Caki2 (cell line): ENCODE measurements around the gene AZIN2. TPM values are rescaled to one million over a fixed set of nuclear protein-coding genes. Genes with fewer than 3 reads are reported as not detected.

ENCODE experiments used
- DNase-seq: peaks from one replicate; pipeline ENCODE4 v3.0.0-alpha.2; 2015; ENCODE audit warnings: low read depth
- in situ Hi-C: cut with HindIII; loops from 2 replicates; pipeline ENCODE4 v1.10.0; 2016; ENCODE audit warnings: low sequenced_read_pairs, low pct_unique_long_range_greater_than_20kb, mixed read lengths
- total RNA-seq: library from RNA; depleted of rRNA; stranded (reverse); fragments of >200 nt; shearing (Covaris generic); gene quantifications from 2 replicates; pipeline ENCODE4 v1.2.3, GENCODE V29; 2014; ENCODE audit warnings: low replicate concordance

AZIN2 gene
- total RNA-seq, 1 experiment from 2014 or later, result 7.8 TPM

- in situ Hi-C loops, result no loop called here
Measured at GRCh38 chr1:33141216-33141615, 60.3 kb downstream of the AZIN2 start.

DNA sequence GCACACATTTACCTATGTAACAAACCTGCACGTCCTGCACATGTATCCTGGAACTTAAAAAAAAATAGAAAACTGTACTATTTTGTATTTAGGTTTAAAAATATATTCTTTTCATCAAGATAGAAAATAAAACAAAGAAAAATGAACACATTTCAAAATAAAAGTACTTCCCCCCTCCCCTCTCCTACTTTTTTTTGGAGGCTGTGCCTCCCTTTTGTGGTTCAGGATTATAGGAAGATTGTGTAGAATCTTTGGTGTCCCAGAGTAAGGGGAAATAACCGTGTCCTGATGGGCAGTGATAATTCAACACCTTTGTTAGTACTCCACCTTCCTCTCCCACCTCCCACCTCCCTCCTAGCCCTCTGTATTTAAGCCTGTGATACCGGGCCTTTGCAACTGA is 60.8 kb downstream of the AZIN2 start:
- DNase-seq, result no peak
- in situ Hi-C loops, result no loop called here

More at GRCh38 chr1:33141216-33141615, 60.3 kb downstream of the AZIN2 start:
- DNase-seq, result no peak

DNA sequence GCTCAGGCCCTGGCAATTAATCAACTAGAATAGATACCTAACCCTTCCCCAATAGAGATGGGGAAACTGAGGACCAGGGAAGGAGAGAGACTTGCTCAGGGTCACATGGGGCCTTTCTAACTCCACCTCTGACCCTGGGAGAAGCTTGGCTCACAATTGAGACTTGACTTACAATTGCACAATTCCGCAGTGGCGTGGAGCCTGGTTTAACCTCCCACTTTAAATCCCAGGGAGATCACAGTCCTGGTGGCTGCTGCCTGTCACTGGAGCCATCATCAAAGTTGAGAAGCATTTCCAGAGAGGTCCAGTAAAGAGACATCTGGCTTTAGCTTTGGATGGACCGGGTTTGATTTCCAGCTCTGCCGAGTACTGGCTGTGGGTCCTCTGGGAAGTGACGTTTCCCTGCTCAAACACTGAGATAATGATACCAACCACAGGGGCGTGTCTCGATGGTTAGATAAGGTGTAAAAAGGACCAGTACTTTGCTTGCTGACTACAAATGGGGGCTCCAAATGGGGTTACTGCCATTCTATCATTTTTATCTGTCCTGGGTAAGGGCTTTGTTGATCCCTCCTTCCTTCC is 61.6 kb downstream of the AZIN2 start:
- no peak for DNase-seq
- in situ Hi-C loops, result no loop called here

- in situ Hi-C loops, result no loop called here
- no peak for DNase-seq
Measured at GRCh38 chr1:33143176-33143575, 62.2 kb downstream of the AZIN2 start.

GRCh38 chr1:33143698-33144097 is 62.7 kb downstream of the AZIN2 start:
- DNase-seq, result no peak
- in situ Hi-C loops, result no loop called here

- DNase-seq, result no peak
- in situ Hi-C loops, result no loop called here
Measured at GRCh38 chr1:33146003-33146402, 65.0 kb downstream of the AZIN2 start.

- no peak for DNase-seq
- in situ Hi-C loops, result no loop called here
Measured at GRCh38 chr1:33147275-33147996, 66.5 kb downstream of the AZIN2 start.

GRCh38 chr1:33147997-33148314 is 67.0 kb downstream of the AZIN2 start:
- no peak for DNase-seq
- in situ Hi-C loops, result no loop called here

- DNase-seq, result no peak
- in situ Hi-C loops, result no loop called here
Measured at GRCh38 chr1:33148615-33149014, 67.7 kb downstream of the AZIN2 start.

- in situ Hi-C loops, result no loop called here
- DNase-seq, result no peak
Measured at GRCh38 chr1:33149453-33150190, 68.7 kb downstream of the AZIN2 start.

GRCh38 chr1:33150522-33150921 is 69.6 kb downstream of the AZIN2 start:
- DNase-seq, result no peak
- in situ Hi-C loops, result no loop called here

- no peak for DNase-seq
- in situ Hi-C loops, result no loop called here
Measured at GRCh38 chr1:33151116-33151515, 70.2 kb downstream of the AZIN2 start.

DNA sequence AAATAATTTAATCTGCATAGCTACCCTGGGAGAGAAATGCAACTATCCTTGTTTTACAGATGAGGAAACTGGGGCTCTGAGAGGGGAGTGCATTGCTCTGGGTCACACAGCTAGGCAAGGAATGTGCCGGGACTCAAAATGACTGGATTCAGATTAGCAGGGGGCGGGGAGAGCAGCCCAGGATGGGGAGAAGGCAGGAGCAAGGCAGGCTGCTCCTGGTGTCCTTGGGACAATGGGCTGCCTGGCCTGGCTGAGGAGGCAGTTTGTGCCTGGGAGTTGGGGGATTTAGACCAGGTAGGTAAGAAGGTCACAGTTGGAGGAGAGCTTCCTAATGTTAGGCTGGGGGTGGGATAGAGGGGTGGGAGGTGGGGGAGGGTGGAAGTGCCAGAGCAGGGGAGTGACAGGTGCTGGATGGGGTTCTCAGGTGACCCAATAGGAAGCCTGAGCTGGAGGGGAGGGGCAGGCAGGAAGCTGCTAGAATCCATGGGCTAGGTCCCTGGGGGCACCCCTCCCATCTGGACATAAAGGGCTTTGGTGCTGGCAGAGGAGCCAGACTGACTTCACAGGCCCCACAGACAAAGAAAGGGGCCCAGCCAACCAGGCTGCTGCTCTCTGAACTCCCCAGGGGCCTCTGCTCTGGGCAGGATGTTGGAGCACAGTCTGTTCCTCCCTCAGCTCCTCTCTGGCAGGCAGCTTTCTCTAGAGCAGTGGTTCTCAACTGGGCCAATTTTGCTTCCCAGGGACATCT is 71.9 kb downstream of the AZIN2 start:
- in situ Hi-C loops, result no loop called here
- no peak for DNase-seq

DNA sequence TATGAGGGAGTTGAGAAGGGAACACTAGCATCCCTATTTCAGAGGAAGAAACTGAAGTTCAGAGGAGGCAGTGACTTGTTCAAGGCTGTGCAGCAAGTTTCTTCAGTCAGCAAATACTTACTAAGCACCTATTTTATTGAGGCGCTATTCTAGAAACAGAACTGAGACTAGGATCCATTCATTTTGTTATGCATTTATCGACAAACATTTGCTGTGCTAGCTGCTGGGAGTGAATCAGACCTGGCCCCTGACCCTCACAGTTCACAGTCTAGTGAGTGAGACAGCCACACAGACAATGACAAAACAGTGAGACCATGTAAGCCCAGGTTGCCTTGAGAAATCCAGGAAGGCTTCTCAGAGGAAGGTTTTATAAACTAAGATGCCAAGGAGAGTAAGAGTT is 72.7 kb downstream of the AZIN2 start:
- in situ Hi-C loops, result no loop called here
- DNase-seq, result no peak

DNA sequence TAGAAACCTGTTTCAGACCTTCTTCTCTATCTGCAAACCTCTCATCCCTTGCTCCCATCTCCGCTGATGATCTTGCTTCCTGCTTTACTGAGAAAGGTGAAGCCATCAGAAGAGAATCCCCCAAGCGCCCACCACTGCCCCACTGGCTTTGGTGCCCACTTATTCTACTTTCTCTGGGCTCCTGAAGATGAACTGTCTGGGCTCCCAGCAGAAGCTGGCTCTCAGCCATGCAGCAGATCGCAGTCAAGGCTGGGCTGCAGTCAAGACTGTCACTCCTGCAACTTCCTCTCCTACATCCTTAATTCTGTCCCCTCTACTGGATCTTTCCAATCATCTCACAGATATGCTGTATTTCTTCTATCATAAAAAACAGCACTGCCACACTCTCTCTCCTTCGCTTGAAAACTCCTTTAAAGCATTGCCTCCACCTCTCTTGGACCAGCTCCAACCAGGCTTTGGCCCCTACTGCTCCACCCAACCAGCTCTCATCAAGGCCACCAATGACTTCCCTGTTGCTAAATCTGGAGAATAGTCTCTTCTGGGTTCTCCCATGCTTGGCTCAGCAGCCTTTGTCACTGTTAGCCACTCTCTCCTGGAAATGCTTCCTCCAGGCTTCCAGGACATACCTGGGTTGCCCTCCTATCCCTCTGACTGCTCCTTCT is 75.1 kb downstream of the AZIN2 start:
- in situ Hi-C loops, result no loop called here
- DNase-seq, result no peak

DNA sequence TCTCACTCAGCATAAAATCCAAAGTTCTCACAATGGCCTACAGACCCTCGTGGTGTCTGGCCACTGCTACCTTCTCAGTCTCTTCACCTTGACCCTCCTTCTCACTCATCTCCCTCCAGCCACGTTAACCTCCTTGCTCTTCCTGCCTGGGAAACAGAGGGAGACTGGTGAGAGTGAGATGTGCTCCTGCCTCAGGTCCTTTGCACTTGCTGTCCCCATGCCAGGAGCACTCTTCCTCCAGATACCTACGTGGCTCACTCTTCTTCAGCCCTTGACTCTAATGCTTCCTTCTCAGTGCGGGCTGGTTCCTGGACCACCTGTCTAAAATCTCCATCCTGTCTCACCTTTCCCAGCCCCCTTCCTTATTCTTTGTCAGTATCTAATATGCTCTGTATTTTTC is 76.2 kb downstream of the AZIN2 start:
- DNase-seq, result no peak
- in situ Hi-C loops, result no loop called here

DNA sequence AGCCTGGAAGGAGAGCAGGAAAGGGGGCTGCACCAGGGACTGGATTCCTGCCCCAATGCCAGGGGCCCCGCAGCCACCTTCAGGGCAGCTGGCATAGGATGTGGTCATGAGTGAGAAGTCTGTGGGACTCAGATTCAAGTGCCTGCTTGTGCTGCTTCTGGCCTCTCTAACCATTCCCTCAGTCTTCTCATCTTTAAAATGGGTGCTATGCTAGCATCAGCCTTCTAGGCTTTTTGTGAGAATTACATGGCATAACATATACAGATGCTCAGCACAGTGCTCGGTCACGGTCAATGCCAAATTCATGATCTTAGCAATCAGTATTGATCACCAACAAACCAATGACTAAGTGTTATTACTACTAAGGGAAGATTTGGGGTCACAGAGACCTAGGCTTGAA is 77.4 kb downstream of the AZIN2 start:
- DNase-seq, result no peak
- in situ Hi-C loops, result no loop called here

DNA sequence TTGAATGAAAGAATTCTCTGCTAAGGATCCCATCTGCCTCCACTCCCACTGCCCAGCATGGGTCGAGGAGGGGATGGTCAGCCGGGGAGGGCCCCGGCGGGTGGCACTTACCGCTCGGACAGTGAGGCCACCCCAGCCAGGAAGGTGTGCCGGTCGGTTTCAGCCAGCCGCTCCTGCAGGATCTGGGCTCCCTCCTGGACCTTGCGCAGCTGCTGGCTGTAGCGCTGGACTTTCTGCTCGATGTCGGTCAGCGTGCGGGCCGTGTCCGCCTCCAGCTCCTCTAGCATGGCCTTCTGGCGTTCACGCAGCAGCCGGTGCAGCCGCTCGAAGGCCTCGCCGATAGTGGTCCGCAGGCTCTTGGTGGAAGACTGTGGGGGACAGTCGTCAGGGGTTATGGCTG is 78.6 kb downstream of the AZIN2 start:
- in situ Hi-C loops, result no loop called here
- no peak for DNase-seq
